Esophagus squamous epithelium (tissue), 4 donors: ENCODE measurements around the gene TSPAN11.

Experiments
- POLR2A ChIP-seq, 4 donors: fragments of 450-650 bp; IDR thresholded peaks; one replicate each; pipeline ENCODE4 v1.6.1; 2017; ENCODE audit warnings: antibody characterized with exemption in 4 of 4, mild to moderate bottlenecking in 4 of 4, moderate library complexity in 3 of 4
- TF ChIP-seq, protein P1 (sequence below), 6 experiments: fragments of 450-650 bp in 4 of 6; fragments of 200-600 bp in 2 of 6; sonication (generic) in 2 of 6; IDR thresholded peaks; one replicate each; pipeline ENCODE4 v1.5.1; 2016 to 2019; ENCODE audit warnings: antibody characterized with exemption in 6 of 6, mild to moderate bottlenecking in 4 of 6, moderate library complexity in 4 of 6

DNA sequence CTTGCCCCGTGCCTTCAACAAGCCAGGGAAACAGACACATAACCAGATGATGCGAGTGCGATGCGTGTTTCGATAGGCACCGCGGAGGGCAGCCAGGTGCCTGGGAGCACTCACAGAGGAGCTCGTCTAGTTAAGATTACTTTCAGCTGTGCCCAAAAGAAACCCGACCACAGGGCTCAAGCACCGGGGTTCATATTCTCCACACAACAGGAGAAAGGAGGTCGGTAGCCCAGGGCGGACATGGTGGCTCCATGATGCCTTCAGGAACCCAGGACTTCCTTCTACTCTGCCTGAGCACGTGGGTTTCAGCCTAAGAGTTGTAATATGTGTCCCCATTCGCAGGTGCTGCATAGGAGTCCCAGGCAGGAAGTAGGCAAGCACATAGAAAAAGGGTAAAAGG lies 93.4 kb downstream of the TSPAN11 start:
- TF ChIP-seq POLR2A (IDR thresholded peaks at IDR 0.05), result no peak
- TF ChIP-seq, protein P1, sequence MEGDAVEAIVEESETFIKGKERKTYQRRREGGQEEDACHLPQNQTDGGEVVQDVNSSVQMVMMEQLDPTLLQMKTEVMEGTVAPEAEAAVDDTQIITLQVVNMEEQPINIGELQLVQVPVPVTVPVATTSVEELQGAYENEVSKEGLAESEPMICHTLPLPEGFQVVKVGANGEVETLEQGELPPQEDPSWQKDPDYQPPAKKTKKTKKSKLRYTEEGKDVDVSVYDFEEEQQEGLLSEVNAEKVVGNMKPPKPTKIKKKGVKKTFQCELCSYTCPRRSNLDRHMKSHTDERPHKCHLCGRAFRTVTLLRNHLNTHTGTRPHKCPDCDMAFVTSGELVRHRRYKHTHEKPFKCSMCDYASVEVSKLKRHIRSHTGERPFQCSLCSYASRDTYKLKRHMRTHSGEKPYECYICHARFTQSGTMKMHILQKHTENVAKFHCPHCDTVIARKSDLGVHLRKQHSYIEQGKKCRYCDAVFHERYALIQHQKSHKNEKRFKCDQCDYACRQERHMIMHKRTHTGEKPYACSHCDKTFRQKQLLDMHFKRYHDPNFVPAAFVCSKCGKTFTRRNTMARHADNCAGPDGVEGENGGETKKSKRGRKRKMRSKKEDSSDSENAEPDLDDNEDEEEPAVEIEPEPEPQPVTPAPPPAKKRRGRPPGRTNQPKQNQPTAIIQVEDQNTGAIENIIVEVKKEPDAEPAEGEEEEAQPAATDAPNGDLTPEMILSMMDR (IDR thresholded peaks at IDR 0.05), result no peak
